Subcutaneous abdominal adipose tissue (tissue), 5 donors: ENCODE measurements around the gene B3GAT1.

Experiments used
- H3K27ac ChIP-seq: one replicate; pipeline ENCODE4 v1.7.0; 2013; ENCODE audit warnings: low read depth, mild to moderate bottlenecking, inconsistent platforms, low read length, moderate library complexity
- H3K27me3 ChIP-seq, 5 donors: one replicate each; pipeline ENCODE4 v1.7.0; 2013; ENCODE audit warnings: low read length in 5 of 5, inconsistent platforms in 1 of 5; ENCODE audit not compliant: control insufficient read depth in 5 of 5, insufficient read depth in 4 of 5
- H3K36me3 ChIP-seq, 5 donors: one replicate each; pipeline ENCODE4 v1.7.0; 2013; ENCODE audit warnings: low read length in 5 of 5; ENCODE audit not compliant: control insufficient read depth in 5 of 5, insufficient read depth in 5 of 5
- H3K4me1 ChIP-seq, 5 donors: one replicate each; pipeline ENCODE4 v1.7.0; 2013; ENCODE audit warnings: low read length in 5 of 5, mild to moderate bottlenecking in 3 of 5, moderate library complexity in 1 of 5; ENCODE audit not compliant: control insufficient read depth in 5 of 5, insufficient read depth in 5 of 5
- H3K4me3 ChIP-seq, 5 donors: one replicate each; pipeline ENCODE4 v1.7.0; 2013; ENCODE audit warnings: low read length in 5 of 5, low read depth in 1 of 5
- H3K9ac ChIP-seq, 5 donors: one replicate each; pipeline ENCODE4 v1.7.0; 2013; ENCODE audit warnings: low read length in 5 of 5, mild to moderate bottlenecking in 4 of 5, moderate library complexity in 3 of 5
- H3K9me3 ChIP-seq, 5 donors: one replicate each; pipeline ENCODE4 v1.7.0; 2013; ENCODE audit warnings: low read length in 5 of 5; ENCODE audit not compliant: control insufficient read depth in 5 of 5
- donor health status: healthy.
- donor health status: healthy.
- donor health status: healthy.
- donor health status: healthy.
- donor health status: healthy.

Gene B3GAT1

DNA sequence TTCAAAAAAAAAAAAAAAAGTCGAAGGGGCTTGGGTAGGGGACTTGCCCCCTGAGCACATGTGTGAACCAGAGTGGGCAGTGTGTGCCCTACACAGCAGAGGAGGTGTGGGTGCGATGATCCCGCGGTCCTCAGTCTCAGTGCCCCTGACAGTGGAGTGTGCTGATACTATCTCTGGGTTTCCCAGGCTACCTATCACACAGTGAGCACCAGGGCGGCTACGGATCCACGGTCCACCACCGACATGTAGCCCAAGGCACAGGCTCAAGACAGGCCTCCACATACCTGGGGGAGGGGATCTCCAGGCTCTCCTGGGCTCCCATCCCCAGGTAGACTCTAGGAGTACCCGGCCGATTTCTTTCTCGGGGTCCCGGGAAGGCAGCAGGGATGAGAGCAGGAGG, 9.1 kb downstream of the B3GAT1 start:
- H3K27me3 ChIP-seq = peaks cover 15 to 45% (median 35%) of the 10 kb centered on the region in 5 donors
- H3K9me3 ChIP-seq = peaks cover 0 to 4% (median 0%) of the 10 kb centered on the region in 5 donors
- H3K4me3 ChIP-seq = no peak overlapping the region
- no peak overlapping the region for H3K27ac ChIP-seq
- no peaks in the 10 kb centered on the region for H3K4me1 ChIP-seq
- no peak overlapping the region for H3K9ac ChIP-seq
- no peaks in the 10 kb centered on the region for H3K36me3 ChIP-seq

DNA sequence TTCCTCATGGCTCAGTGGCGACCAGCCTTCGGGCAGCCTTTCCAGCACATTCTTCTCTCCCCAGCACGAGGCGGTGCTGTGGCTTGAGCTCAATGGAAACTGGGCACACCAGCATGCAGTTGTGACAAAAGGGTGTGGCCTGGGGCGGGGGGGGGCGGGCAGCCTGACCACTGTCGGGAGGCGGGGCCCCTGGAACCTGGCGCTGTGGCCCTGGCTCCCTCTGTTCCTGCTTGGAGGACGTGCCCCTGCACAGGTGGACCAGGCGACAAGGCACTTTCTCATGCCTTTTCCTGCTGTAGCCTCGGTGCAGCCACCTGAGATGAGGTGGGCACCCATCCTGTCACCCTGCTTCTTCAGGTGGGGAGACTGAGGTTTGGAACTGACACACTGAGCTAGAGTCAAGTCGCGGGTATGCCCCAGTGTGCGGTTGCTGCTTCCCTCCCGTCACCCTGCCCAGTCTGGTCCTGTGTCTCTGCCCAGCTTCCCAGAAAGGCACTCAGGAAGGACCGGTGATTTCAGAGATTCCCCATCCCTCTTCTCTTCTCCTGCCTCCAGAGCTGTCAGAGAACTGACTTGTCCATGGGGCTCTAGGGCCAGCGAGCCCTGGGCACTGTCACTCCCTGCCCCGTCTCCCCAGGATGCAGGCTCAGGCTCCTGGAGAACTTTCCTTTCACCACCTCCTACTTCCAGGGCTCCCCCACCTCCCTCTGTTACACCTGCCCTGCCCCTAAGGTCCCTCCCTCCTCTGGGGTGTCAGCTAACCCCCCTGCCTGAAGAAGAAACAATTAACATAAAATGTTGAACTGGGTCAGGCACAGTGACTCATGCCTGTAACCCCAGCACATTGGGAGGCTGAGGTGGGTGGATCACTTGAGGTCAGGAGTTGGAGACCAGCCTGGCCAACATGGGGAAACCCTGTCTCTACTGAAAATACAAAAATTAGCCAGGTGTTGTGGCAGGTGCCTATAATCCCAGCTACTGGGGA, 9.9 kb downstream of the B3GAT1 start:
- Histone ChIP-seq H3K27ac (no peak overlapping the region), H3K9ac (no peak overlapping the region), H3K36me3 (no peaks in the 10 kb centered on the region), H3K27me3 (peaks cover 15 to 42% (median 33%) of the 10 kb centered on the region in 5 donors), H3K9me3 (peaks cover 0 to 4% (median 0%) of the 10 kb centered on the region in 5 donors), H3K4me1 (no peaks in the 10 kb centered on the region), H3K4me3 (no peak overlapping the region)

DNA sequence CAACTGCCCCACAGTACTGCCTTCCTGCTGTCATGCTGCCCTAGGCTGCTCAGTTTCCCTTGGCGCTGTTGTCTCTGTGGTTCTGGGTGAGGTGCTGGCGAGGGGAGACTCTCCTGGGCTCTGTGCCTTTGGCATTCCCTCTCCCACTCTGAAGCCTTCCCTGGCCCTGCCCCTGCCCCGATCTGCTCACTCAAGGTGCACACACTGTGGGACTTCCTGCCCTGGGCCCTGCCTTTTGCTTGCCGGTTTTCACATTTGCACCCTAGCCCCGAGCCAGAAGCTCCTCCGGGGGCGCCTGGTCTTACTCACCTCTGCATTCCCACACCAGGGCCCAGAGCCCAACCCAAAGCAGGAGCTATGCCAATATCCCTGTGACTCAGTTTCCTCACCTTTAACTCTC, 12.0 kb downstream of the B3GAT1 start:
- peaks cover 11 to 35% (median 25%) of the 10 kb centered on the region in 5 donors for H3K27me3 ChIP-seq
- no peak overlapping the region for H3K27ac ChIP-seq

DNA sequence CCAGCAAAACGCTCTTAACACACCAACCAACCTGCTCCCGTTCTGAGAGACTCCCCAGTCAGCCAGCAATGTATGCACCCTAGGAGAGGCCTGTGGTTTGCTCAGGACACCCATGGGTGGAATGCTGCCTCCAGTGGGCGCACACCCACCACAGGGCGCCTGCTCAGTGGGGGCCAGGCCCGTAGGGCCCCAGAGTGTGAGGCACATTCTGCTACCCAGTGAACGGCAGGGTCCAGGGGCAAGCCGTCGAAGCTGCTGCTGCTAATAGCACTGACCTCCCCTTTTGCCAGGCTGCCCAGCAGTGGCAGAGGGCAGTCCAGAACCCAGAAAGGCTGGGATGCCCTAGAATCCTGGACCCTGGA, 12.8 kb downstream of the B3GAT1 start:
- Histone ChIP-seq H3K4me3 (no peak overlapping the region), H3K4me1 (no peaks in the 10 kb centered on the region), H3K9me3 (peaks cover 0 to 4% (median 0%) of the 10 kb centered on the region in 5 donors), H3K9ac (no peak overlapping the region), H3K27ac (no peak overlapping the region), H3K36me3 (no peaks in the 10 kb centered on the region), H3K27me3 (peaks cover 9 to 27% (median 22%) of the 10 kb centered on the region in 5 donors)

More for the DNA sequence above, 12.0 kb downstream of the B3GAT1 start:
- Histone ChIP-seq H3K9me3 (peaks cover 0 to 4% (median 0%) of the 10 kb centered on the region in 5 donors), H3K4me1 (no peaks in the 10 kb centered on the region), H3K36me3 (no peaks in the 10 kb centered on the region), H3K4me3 (no peak overlapping the region), H3K9ac (no peak overlapping the region)

DNA sequence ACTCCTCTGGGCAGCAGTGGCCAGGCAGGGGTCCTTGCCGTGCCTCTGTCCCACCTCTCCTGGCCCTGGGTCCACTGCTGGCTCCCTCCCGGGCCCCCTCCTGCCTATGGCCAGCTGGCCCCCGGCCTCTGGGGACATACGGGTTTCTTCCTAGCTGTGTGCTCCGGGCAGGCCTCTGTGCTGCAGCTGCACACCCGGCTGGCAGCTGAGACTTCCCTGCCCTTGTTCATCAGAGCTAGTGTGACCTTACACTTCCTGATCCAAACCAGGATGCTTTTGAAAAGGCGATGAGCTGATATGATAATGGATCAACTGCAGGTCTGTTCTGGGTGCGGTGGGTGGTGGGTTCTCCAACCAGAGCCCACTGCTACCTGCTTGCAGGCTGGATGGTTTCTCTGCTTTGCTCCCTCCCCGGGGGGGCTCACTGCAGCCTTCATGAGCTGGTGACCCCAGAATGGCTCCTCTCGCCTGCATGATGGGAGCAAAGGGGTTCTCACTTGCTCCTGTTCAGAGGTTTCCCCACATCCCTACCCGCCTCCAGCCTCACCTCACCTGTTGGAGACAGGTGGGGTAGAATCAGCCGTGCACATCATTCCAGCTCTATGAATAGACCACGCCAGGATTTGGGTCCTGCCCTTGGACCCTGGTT, 13.3 kb downstream of the B3GAT1 start:
- Histone ChIP-seq H3K36me3 (no peaks in the 10 kb centered on the region), H3K4me3 (no peak overlapping the region), H3K9me3 (peaks cover 0 to 4% (median 0%) of the 10 kb centered on the region in 5 donors), H3K4me1 (no peaks in the 10 kb centered on the region), H3K9ac (no peak overlapping the region), H3K27me3 (peaks cover 9 to 27% (median 22%) of the 10 kb centered on the region in 5 donors), H3K27ac (no peak overlapping the region)

DNA sequence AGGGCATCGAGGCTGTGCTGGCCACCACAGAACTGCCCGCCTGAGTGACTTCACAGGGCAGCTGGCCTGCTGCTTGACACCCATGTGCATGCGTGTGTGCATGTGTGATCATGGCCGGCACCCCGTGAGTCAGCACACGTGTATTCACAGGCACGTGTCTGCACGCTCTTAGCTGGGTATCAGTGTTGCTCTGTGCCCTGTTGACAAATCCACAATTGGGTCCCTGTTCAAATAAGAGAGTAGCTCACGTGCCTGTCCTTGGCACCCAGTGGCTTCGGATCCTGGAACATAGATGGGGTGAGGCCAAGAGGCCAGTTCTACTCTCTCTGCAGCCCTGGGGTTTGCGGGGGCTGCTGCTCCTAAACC, 14.0 kb downstream of the B3GAT1 start:
- no peaks in the 10 kb centered on the region for H3K4me1 ChIP-seq
- no peak overlapping the region for H3K27ac ChIP-seq
- no peak overlapping the region for H3K4me3 ChIP-seq
- H3K9ac ChIP-seq = no peak overlapping the region
- peaks cover 9 to 34% (median 19%) of the 10 kb centered on the region in 5 donors for H3K27me3 ChIP-seq
- H3K9me3 ChIP-seq = peaks cover 0 to under 1% (median 0%) of the 10 kb centered on the region in 5 donors
- no peaks in the 10 kb centered on the region for H3K36me3 ChIP-seq

DNA sequence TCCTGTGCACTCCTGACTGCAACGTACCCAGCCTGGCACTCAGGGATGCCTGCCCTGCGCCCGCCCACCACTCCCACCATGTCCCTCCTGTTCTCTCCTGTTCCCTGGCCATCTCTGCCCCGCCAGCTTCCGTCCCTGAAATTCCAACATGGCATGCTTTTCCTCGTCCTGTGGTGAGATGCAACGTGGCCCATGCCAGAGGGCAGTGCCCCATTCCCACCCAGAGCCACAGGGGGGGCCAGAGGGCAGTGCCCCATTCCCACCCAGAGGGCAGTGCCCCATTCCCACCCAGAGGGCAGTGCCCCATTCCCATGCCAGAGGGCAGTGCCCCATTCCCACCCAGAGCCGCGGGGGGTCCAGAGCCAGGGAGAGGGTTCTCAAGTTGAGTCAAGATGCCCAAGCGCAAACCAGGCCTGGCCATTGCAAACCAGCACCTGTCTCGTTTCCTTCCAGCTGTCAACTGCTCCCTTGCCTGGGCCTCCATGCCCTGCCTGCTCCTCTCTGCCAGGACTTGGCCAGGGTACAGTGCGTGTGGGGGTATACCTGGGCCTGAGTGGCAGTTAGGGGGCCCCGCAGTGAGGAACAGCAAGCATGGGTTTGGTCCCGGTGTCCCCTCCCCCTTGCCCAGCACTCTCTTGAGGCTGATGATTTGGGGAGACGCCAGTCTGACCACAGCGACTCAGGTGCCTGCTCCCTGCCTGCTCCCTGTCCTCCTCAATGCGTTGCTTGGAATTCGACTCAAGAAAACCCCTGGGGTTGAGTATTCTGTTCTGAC, 14.6 kb downstream of the B3GAT1 start:
- Histone ChIP-seq H3K4me3 (no peak overlapping the region), H3K9me3 (no peaks in the 10 kb centered on the region), H3K27me3 (peaks cover 9 to 34% (median 16%) of the 10 kb centered on the region in 5 donors), H3K4me1 (no peaks in the 10 kb centered on the region), H3K27ac (no peak overlapping the region), H3K9ac (no peak overlapping the region), H3K36me3 (no peaks in the 10 kb centered on the region)

DNA sequence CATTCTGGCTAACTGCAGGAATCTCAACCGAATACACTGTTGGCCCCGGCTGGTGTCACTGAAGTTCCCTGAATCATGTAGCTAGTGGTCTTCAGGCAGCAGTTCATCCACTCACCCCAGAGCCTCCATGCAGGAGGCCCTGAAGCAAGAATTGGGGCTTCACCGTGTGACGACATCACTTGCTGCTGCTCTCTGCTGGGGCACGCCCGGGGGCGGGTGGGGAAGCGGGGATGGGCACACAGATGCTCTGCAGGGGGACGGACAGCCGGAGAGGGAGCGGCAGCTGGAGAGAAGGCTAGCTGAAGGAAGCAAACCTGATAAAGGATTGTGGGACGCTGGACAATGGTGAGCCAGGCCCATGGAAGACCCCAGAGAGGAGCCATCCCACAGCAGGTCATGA, 17.0 kb downstream of the B3GAT1 start:
- Histone ChIP-seq H3K9ac (no peak overlapping the region), H3K27ac (no peak overlapping the region), H3K36me3 (no peaks in the 10 kb centered on the region), H3K27me3 (peaks cover 8 to 35% (median 19%) of the 10 kb centered on the region in 5 donors), H3K4me3 (no peak overlapping the region), H3K4me1 (no peaks in the 10 kb centered on the region), H3K9me3 (no peaks in the 10 kb centered on the region)

DNA sequence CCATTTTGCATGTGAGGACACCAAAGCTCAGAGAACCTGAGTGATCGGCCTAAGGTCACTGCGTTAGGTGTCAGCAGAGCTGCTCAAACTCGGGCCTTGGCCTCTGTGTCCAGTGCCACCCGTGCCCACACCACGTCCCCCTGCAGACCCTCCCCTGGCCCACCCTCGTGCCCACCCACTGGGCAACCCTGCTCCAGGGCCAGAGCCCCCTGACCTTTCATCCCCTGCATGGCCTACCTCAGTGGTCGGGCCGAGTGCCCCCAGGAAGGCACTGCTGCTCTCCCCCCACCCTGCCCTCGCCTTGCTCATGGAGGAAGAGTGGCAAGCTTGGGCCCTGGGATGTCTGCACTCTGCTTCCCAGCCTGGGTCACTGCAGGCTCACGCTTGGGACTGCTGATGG, 17.7 kb downstream of the B3GAT1 start:
- H3K9ac ChIP-seq = no peak overlapping the region
- no peak overlapping the region for H3K4me3 ChIP-seq
- H3K4me1 ChIP-seq = no peaks in the 10 kb centered on the region
- no peaks in the 10 kb centered on the region for H3K36me3 ChIP-seq
- H3K27ac ChIP-seq = no peak overlapping the region
- peaks cover 5 to 32% (median 23%) of the 10 kb centered on the region in 5 donors for H3K27me3 ChIP-seq
- no peaks in the 10 kb centered on the region for H3K9me3 ChIP-seq
